Loucy (cell line): ENCODE data around the gene APOC3.
A peak's percentile ranks its signal among the peaks of the same experiment; 100 is the strongest.

Experiments used
- H2AFZ ChIP-seq: fragments of 200-600 bp; sonication (generic); 2 replicates; pipeline ENCODE4 v1.6.0; 2016; ENCODE audit warnings: antibody characterized with exemption, mild to moderate bottlenecking, low read length, moderate library complexity
- H3F3A ChIP-seq: fragments of 200-600 bp; 2 replicates; pipeline ENCODE4 v1.6.0; 2016; ENCODE audit warnings: antibody characterized with exemption, low read depth, mild to moderate bottlenecking
- H3K27me3 ChIP-seq: fragments of 200-600 bp; sonication (generic); 2 replicates; pipeline ENCODE4 v1.6.1; 2014; ENCODE audit warnings: low read length, mild to moderate bottlenecking; ENCODE audit not compliant: insufficient read depth, poor library complexity, severe bottlenecking
- H3K36me3 ChIP-seq: fragments of 200-600 bp; sonication (generic); 2 replicates; pipeline ENCODE4 v1.6.1; 2016; ENCODE audit warnings: low read length; ENCODE audit not compliant: insufficient read depth
- H3K4me1 ChIP-seq: fragments of 200-600 bp; sonication (generic); 2 replicates; pipeline ENCODE4 v1.5.1; 2014; ENCODE audit warnings: low read length, mild to moderate bottlenecking; ENCODE audit not compliant: insufficient read depth, poor library complexity, severe bottlenecking
- H3K4me2 ChIP-seq: fragments of 200-600 bp; sonication (generic); 2 replicates; pipeline ENCODE4 v1.6.0; 2014; ENCODE audit warnings: antibody characterized with exemption, low read length, low read depth, mild to moderate bottlenecking; ENCODE audit not compliant: poor library complexity, severe bottlenecking
- H3K4me3 ChIP-seq: fragments of 200-600 bp; sonication (generic); 2 replicates; pipeline ENCODE4 v1.5.1; 2014; ENCODE audit warnings: low read length, mild to moderate bottlenecking, mixed read lengths; ENCODE audit not compliant: poor library complexity, severe bottlenecking
- H3K79me2 ChIP-seq: fragments of 200-600 bp; sonication (generic); 2 replicates; pipeline ENCODE4 v1.6.1; 2014; ENCODE audit warnings: low read length; ENCODE audit not compliant: insufficient read depth
- H3K9ac ChIP-seq: fragments of 200-600 bp; sonication (generic); 2 replicates; pipeline ENCODE4 v1.6.0; 2014; ENCODE audit warnings: mild to moderate bottlenecking, low read depth, low read length, moderate library complexity; ENCODE audit not compliant: poor library complexity, severe bottlenecking
- H3K9me2 ChIP-seq: fragments of 200-600 bp; sonication (generic); replicated peaks from 2 replicates; pipeline ENCODE4 v1.6.1; 2016; ENCODE audit warnings: low read depth, low read length, mixed read lengths
- H3K9me3 ChIP-seq: fragments of 200-600 bp; sonication (generic); 2 replicates; pipeline ENCODE4 v1.6.1; 2014; ENCODE audit warnings: mild to moderate bottlenecking, antibody characterized with exemption, low read length, low read depth; ENCODE audit not compliant: insufficient read depth
- H4K20me1 ChIP-seq: fragments of 200-600 bp; sonication (generic); 2 replicates; pipeline ENCODE4 v1.6.0; 2014; ENCODE audit warnings: antibody characterized with exemption, low read length, mild to moderate bottlenecking; ENCODE audit not compliant: insufficient read depth, poor library complexity, severe bottlenecking
- EZH2phosphoT487 ChIP-seq: fragments of 200-600 bp; IDR thresholded peaks from 2 replicates; pipeline ENCODE4 v1.6.1; 2018; ENCODE audit warnings: antibody characterized with exemption, mild to moderate bottlenecking, moderate library complexity, borderline replicate concordance
- TF ChIP-seq, protein P1 (sequence below): fragments of 200-600 bp; sonication (generic); conservative IDR thresholded peaks from 2 replicates; pipeline ENCODE4 v1.5.1; 2014; ENCODE audit warnings: mild to moderate bottlenecking, antibody characterized with exemption, low read length

The APOC3 gene

DNA sequence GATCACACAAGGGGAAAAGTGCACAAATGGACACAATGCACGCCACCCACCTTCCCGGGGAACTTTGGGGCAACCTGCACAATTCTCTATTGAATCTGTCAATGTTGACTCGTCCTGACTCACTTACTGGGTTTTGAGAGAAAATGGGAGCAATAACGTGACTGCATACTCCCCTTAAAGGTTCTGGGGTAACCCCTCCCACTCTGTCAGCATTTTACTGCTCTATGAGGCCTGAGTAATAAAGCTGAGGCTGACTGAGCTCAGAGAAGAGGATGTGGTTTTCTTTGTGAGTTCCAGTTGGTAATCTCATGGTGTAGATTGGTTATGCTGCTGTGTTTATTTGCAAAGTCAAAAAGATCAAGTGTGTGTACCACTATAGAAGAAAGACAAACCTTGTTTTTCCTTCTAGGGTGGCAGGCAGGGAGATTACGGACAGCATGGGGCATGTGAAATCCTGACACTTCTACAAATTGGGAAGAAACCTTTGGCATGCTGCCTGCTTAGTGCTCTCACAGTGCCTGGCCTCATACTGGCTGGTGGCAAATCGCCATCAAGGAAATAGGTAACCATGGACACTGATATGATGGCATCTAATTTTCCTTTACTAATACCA lies 23.9 kb downstream of the APOC3 start:
- peak overlapping the region; percentile 60 for H3K4me3 ChIP-seq
- peak overlapping the region; percentile 85 for H3K9ac ChIP-seq
- no peaks in the 10 kb centered on the region for H4K20me1 ChIP-seq
- no peaks in the 10 kb centered on the region for H3K9me3 ChIP-seq
- no peak overlapping the region; the same call in 1 of the 2 replicates for H2AFZ ChIP-seq
- H3K36me3 ChIP-seq: peaks cover 17% of the 10 kb centered on the region; the same call in 1 of the 2 replicates
- no peaks in the 10 kb centered on the region for H3K27me3 ChIP-seq
- peak overlapping the region; percentile 93 for H3K4me2 ChIP-seq
- no peaks in the 10 kb centered on the region for H3K79me2 ChIP-seq
- H3K4me1 ChIP-seq: peaks cover 77% of the 10 kb centered on the region
- no peak for TF ChIP-seq EZH2phosphoT487
- TF ChIP-seq, protein P1, sequence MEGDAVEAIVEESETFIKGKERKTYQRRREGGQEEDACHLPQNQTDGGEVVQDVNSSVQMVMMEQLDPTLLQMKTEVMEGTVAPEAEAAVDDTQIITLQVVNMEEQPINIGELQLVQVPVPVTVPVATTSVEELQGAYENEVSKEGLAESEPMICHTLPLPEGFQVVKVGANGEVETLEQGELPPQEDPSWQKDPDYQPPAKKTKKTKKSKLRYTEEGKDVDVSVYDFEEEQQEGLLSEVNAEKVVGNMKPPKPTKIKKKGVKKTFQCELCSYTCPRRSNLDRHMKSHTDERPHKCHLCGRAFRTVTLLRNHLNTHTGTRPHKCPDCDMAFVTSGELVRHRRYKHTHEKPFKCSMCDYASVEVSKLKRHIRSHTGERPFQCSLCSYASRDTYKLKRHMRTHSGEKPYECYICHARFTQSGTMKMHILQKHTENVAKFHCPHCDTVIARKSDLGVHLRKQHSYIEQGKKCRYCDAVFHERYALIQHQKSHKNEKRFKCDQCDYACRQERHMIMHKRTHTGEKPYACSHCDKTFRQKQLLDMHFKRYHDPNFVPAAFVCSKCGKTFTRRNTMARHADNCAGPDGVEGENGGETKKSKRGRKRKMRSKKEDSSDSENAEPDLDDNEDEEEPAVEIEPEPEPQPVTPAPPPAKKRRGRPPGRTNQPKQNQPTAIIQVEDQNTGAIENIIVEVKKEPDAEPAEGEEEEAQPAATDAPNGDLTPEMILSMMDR: no peak
- H3K9me2 ChIP-seq: no peaks in the 10 kb centered on the region
- H3F3A ChIP-seq: peaks cover 24% of the 10 kb centered on the region

- Histone ChIP-seq H2AFZ (no peak overlapping the region), H3K4me3 (no peak overlapping the region), H3K27me3 (no peaks in the 10 kb centered on the region), H3K36me3 (peaks cover 22% of the 10 kb centered on the region; the same call in 1 of the 2 replicates), H3K9me3 (no peaks in the 10 kb centered on the region), H3K4me2 (peak overlapping the region; percentile 19), H3K9ac (peak overlapping the region; percentile 62), H3K9me2 (no peaks in the 10 kb centered on the region), H3K79me2 (no peaks in the 10 kb centered on the region), H3K4me1 (peaks cover 60% of the 10 kb centered on the region), H4K20me1 (no peaks in the 10 kb centered on the region), H3F3A (peaks cover 24% of the 10 kb centered on the region)
- TF ChIP-seq, protein P1: no peak
- no peak for TF ChIP-seq EZH2phosphoT487
Measured at GRCh38 chr11:116855413-116855812, 25.7 kb downstream of the APOC3 start.

- Histone ChIP-seq H3K9me2 (no peaks in the 10 kb centered on the region), H3K4me2 (no peak overlapping the region), H3K27me3 (no peaks in the 10 kb centered on the region), H3K36me3 (peaks cover 31% of the 10 kb centered on the region; the same call in 1 of the 2 replicates), H3F3A (peaks cover 18% of the 10 kb centered on the region), H2AFZ (no peak overlapping the region), H3K9ac (no peak overlapping the region), H3K4me3 (no peak overlapping the region), H4K20me1 (no peaks in the 10 kb centered on the region), H3K79me2 (no peaks in the 10 kb centered on the region), H3K4me1 (peaks cover 56% of the 10 kb centered on the region), H3K9me3 (no peaks in the 10 kb centered on the region)
- TF ChIP-seq, protein P1: no peak
- TF ChIP-seq EZH2phosphoT487: no peak
Measured at GRCh38 chr11:116856423-116856822, 26.7 kb downstream of the APOC3 start.
